Endothelial cell of umbilical vein (primary cell): ENCODE data around the gene KCNG1. TPM values are rescaled to one million over a fixed set of nuclear protein-coding genes. Genes with fewer than 3 reads are reported as not detected.

Source experiments
- BruUV-seq: library from RNA; stranded (reverse); fragments of 400-500 nt; replicated peaks from 2 replicates; lab custom pipeline; 2021; lab: Mats Ljungman, UMichigan
- CTCF ChIA-PET: fragments of 300-600, 350-600 bp; sonication (Branson Sonifier 250); formaldehyde crosslinking; loops from one replicate; lab custom pipeline; 2021; ENCODE audit warnings: antibody characterized with exemption, inconsistent platforms; lab: Charles Lee
- POLR2A ChIA-PET: fragments of 300-600, 350-600 bp; sonication (Branson Sonifier 250); formaldehyde crosslinking; loops from one replicate; lab custom pipeline; 2021; ENCODE audit warnings: antibody characterized with exemption, inconsistent platforms; lab: Charles Lee
- DNase-seq: peaks from one replicate; pipeline ENCODE4 v3.0.0-alpha.2; 2011; ENCODE audit warnings: low read depth, low spot score
- FAIRE-seq: peaks from 2 replicates; lab custom pipeline; 2011; peaks lifted over from hg19 to GRCh38; lab: Jason Lieb, UNC
- H2AFZ ChIP-seq: 2 replicates; pipeline ENCODE4 v1.6.0; 2012; ENCODE audit warnings: low read depth, low read length, control low read depth, inconsistent platforms
- H3K27ac ChIP-seq: 2 replicates; pipeline ENCODE4 v1.5.1; 2011; ENCODE audit warnings: low read depth, mild to moderate bottlenecking, control low read depth, low read length, moderate library complexity; ENCODE audit not compliant: insufficient read depth
- H3K27me3 ChIP-seq, 2 experiments: 2 replicates each; pipeline versions ENCODE4 v1.6.0 to v1.6.1; 2011; ENCODE audit warnings: low read length in 2 of 2, mixed read lengths in 1 of 2; ENCODE audit not compliant: control insufficient read depth in 2 of 2, insufficient read depth in 2 of 2
- H3K36me3 ChIP-seq, 2 experiments: 2 replicates in 1 of 2; 3 replicates in 1 of 2; pipeline ENCODE4 v1.5.1; 2011; ENCODE audit warnings: low read length in 2 of 2, mild to moderate bottlenecking in 1 of 2, moderate library complexity in 1 of 2; ENCODE audit not compliant: control insufficient read depth in 2 of 2, insufficient read depth in 2 of 2; ENCODE audit errors: extremely low read depth in 1 of 2
- H3K4me1 ChIP-seq: 3 replicates; pipeline ENCODE4 v1.5.1; 2011; ENCODE audit warnings: mild to moderate bottlenecking, low read length; ENCODE audit not compliant: control insufficient read depth, insufficient read depth; ENCODE audit errors: extremely low read depth
- H3K4me2 ChIP-seq: 2 replicates; pipeline ENCODE4 v1.6.1; 2011; ENCODE audit warnings: low read length, control low read depth, mixed read lengths; ENCODE audit not compliant: insufficient read depth
- H3K4me3 ChIP-seq, 3 experiments: fragments of 200-600 bp in 1 of 3; sonication (generic), shearing (Covaris generic) in 1 of 3; replicated peaks in 1 of 3; 2 replicates each; pipeline ENCODE4 v1.5.1; 2011 to 2016; ENCODE audit warnings: control low read depth in 3 of 3, low read length in 3 of 3, mild to moderate bottlenecking in 2 of 3, inconsistent platforms in 1 of 3, low read depth in 1 of 3, moderate library complexity in 1 of 3; ENCODE audit not compliant: insufficient read depth in 1 of 3
- H3K79me2 ChIP-seq: 2 replicates; pipeline ENCODE4 v1.6.0; 2012; ENCODE audit warnings: low read length, inconsistent platforms; ENCODE audit not compliant: control insufficient read depth, insufficient read depth
- H3K9ac ChIP-seq: replicated peaks from 2 replicates; pipeline ENCODE3; 2011; ENCODE audit warnings: low read length, control low read depth; ENCODE audit not compliant: insufficient read depth; ENCODE audit errors: extremely low read depth
- H3K9me1 ChIP-seq: replicated peaks from 3 replicates; pipeline ENCODE4 v1.6.0; 2011; ENCODE audit warnings: mild to moderate bottlenecking, low read length; ENCODE audit not compliant: control insufficient read depth, insufficient read depth; ENCODE audit errors: extremely low read depth
- H3K9me3 ChIP-seq: replicated peaks from 2 replicates; pipeline ENCODE4 v1.5.1; 2012; ENCODE audit warnings: low read length, inconsistent platforms; ENCODE audit not compliant: control insufficient read depth, insufficient read depth
- H4K20me1 ChIP-seq: replicated peaks from 2 replicates; pipeline ENCODE3; 2011; ENCODE audit warnings: mild to moderate bottlenecking, low read length; ENCODE audit not compliant: control insufficient read depth, insufficient read depth; ENCODE audit errors: extremely low read depth
- CTCF ChIP-seq, 2 donors: IDR thresholded peaks; 1 replicate in 1 of 2; 2 replicates in 1 of 2; pipeline ENCODE4 v1.5.1; 2011; ENCODE audit warnings: low read length in 2 of 2, mild to moderate bottlenecking in 2 of 2, moderate library complexity in 2 of 2, control low read depth in 1 of 2, inconsistent platforms in 1 of 2, low read depth in 1 of 2; ENCODE audit not compliant: insufficient read depth in 1 of 2; ENCODE audit errors: extremely low read depth in 1 of 2
- FOS ChIP-seq: IDR thresholded peaks from 2 replicates; pipeline ENCODE4 v1.6.1; 2011; ENCODE audit warnings: mild to moderate bottlenecking, low read length, moderate library complexity, borderline replicate concordance; ENCODE audit not compliant: insufficient read depth
- GATA2 ChIP-seq: IDR thresholded peaks from 2 replicates; pipeline ENCODE4 v1.7.0; 2011; ENCODE audit warnings: low read depth, mild to moderate bottlenecking, moderate library complexity, mixed read lengths, low read length; ENCODE audit not compliant: insufficient read length, insufficient read depth
- JUN ChIP-seq: IDR thresholded peaks from 2 replicates; pipeline ENCODE4 v1.6.1; 2011; ENCODE audit warnings: borderline replicate concordance, low read depth; ENCODE audit not compliant: insufficient read length, insufficient read depth
- MAX ChIP-seq: IDR thresholded peaks from 2 replicates; pipeline ENCODE4 v1.6.1; 2011; ENCODE audit not compliant: insufficient read depth, insufficient read length
- MYC ChIP-seq: IDR thresholded peaks from one replicate; pipeline ENCODE4 v1.6.1; 2011; ENCODE audit warnings: mild to moderate bottlenecking, low read depth, low read length
- POLR2A ChIP-seq: IDR thresholded peaks from 2 replicates; pipeline ENCODE4 v1.6.1; 2012; ENCODE audit warnings: low read depth, mild to moderate bottlenecking, control low read depth, low read length
- dilution Hi-C: fragments of 300-500 bp; cut with MboI; formaldehyde crosslinking; loops from one replicate; pipeline ENCODE4 v1.15.0; 2019; ENCODE audit warnings: low sequenced_read_pairs; ENCODE audit not compliant: extremely low pct_ligation_motif_present
- intact Hi-C: fragments of 100-400 bp; cut with micrococcal nuclease; formaldehyde crosslinking; loops from one replicate; pipeline ENCODE4 v1.10.0; 2022
- polyA plus RNA-seq, 4 experiments: library from polyadenylated mRNA; depleted of rRNA in 3 of 4; stranded (reverse) in 3 of 4; unstranded in 1 of 4; fragments of >200 nt; gene quantifications; 2 replicates each; pipeline versions ENCODE4 v1.2.1 to v1.2.3, GENCODE V29; 2011 to 2012; ENCODE audit warnings: missing spikeins in 1 of 4
- total RNA-seq: library from RNA; stranded (reverse); gene quantifications from 2 replicates; pipeline ENCODE4 v1.2.3, GENCODE V29; 2021

KCNG1 gene
- total and polyA plus RNA-seq, 2 donors (not counting 3 experiments of a cell fraction or from before 2014, with no cell fraction given): 0.22 to 1.1 TPM

DNA sequence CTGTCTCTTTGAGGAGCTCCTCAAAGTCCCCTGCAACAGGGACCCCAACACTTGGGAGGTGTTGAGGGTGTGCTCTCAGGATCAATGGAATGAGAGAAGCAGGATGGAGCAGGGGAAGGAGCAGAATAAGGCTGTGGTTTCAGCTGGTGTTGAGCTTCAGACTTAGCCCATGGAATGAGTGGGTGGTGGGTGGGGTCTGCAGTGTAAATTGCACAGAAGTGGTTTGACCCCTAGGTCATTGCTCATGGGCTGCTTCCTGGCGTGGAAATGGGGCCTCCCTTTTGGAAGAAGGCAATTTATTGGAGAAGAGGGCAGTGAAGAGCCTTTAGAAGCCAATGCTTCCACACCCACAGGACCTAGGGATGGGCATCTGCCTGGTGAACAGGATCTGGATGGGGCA is 37.0 kb upstream of the KCNG1 start:
- no peak for FAIRE-seq
- Histone ChIP-seq H4K20me1 (no peaks in the 10 kb centered on the region), H3K9me3 (no peaks in the 10 kb centered on the region), H3K36me3 (no peaks in the 10 kb centered on the region), H3K4me3 (no peak overlapping the region), H3K27me3 (peaks cover 9 to 16% of the 10 kb centered on the region in 2 experiments), H2AFZ (no peak overlapping the region), H3K79me2 (no peaks in the 10 kb centered on the region), H3K9ac (no peak overlapping the region), H3K9me1 (no peaks in the 10 kb centered on the region), H3K4me1 (no peaks in the 10 kb centered on the region), H3K4me2 (no peak overlapping the region), H3K27ac (no peak overlapping the region)
- CTCF ChIA-PET: interaction anchor here (1.1 kb wide), 1 partner anchor 8 kb away, joined by 3 read pairs; no protein-coding TSS in a partner anchor
- BruUV-seq: no TSS peak
- DNase-seq: no peak
- no peak for TF ChIP-seq GATA2
- no peak for TF ChIP-seq MYC
- TF ChIP-seq POLR2A: no peak
- no peak for TF ChIP-seq JUN
- TF ChIP-seq CTCF (IDR thresholded peaks at IDR 0.05; ENCODE audit: extremely low read depth in 1 of 2, insufficient read depth in 1 of 2, low read depth in 1 of 2, low read length in 2 of 2): no peak
- TF ChIP-seq FOS: no peak
- TF ChIP-seq MAX: no peak
- intact Hi-C loops: no loop called here
- dilution Hi-C loops: no loop called here
- POLR2A ChIA-PET: no interaction called here
